HG02642 (cell line): Measurements from ENCODE around the gene TECPR2.

ENCODE experiments used
- ATAC-seq: cut with Tn5 transposase; IDR thresholded peaks from one replicate; pipeline ENCODE4 v1.9.1; 2021; ENCODE audit warnings: mild to moderate bottlenecking; ENCODE audit not compliant: unreplicated experiment, poor library complexity

TECPR2 gene

DNA sequence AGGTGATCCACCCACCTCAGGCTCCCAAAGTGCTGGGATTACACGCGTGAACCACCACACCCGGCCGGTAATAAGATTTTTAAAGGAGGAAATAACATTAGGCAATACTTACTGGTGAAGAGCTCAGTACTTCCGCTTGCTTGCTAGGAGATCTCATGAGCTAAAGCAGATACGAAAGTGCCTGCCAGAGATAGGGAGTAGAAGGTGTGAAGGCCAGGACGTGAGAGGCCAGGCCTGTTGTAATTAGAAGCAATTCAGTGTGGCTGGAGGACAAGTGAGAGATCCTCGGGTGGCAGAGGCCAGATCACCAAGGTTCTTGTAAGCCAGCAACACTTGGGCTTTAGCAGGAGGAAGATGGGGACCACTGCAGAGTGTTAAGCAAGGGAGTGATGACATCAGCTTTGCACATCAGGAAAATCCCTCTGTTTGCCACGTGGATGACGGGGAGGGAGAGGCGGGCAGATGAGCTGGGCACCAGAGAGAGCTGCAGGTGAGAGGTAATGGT lies 7.6 kb downstream of the TECPR2 start:
- ATAC-seq = no peak

DNA sequence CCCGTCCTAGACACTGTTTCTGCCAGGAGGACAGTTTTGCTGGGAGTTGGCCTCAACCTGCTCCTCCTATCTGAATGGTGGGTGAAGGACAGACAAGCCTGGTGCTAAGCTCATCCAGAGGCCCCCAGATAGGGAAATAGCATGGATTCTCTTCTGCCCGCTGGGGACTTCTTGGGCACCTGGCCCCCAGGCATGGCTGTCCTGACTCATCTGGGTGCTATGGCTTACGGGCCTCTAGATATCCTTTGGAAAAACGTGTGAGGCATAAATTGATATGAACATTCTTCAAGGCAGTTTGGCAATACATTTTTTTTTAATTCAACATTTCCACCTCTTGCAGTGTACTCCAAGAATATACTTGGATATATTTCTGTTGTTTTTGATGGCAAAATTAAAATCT lies 8.6 kb downstream of the TECPR2 start:
- ATAC-seq = no peak

DNA sequence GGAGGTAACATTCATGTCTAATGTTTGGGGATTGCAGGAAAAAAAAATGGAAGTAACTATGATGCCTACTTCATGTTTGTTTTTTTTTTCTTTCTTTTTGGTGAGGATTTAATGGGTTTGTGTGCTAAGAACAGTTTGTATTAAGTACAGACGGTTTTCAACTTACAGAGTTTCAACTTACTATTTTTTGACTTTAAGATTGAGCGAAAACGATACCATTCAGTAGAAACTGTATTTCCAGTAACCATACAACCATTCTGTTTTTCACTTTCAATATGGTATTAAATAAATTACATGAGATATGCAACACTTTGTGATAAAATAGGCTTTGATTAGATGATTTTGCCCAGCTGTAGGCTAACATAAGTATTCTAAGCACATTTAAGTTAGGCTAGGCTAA lies 10.4 kb downstream of the TECPR2 start:
- no peak for ATAC-seq

DNA sequence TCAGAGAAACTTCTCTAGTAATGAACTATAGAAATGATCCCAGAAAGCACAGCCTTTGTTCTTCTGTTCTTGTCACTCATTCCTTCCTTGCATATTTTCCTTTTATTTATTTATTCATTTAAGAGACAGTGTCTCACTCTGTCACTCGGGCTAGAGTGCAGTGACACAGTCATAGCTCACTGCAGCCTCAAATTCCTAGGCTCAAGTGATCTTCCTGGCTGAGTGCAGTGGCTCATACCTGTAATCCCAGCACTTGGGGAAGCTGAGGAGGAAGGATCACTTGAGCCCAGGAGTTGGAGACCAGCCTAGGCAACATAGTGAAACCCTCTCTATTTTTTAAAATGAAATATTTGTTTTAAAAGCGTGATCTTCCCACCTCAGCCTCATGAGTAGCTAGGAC lies 11.5 kb downstream of the TECPR2 start:
- no peak for ATAC-seq

DNA sequence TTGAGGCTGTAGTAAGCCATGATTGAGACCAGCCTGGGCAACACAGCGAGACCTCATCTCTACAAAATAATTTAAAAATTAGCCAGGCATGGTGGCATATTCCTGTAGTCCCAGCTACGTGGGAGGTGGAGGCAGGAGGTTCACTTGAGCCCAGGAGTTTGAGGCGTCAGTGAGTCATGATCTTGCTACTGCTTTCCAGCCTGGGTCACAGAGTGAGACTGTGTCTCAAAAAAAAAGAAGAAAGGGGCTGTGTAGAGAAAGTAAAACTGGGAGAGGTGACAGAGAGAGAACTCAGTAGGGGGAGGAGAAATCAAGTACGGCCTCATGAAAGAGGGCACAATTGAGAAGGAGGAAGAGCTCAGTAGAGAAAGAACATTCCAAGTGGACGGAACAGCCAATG lies 12.4 kb downstream of the TECPR2 start:
- no peak for ATAC-seq

DNA sequence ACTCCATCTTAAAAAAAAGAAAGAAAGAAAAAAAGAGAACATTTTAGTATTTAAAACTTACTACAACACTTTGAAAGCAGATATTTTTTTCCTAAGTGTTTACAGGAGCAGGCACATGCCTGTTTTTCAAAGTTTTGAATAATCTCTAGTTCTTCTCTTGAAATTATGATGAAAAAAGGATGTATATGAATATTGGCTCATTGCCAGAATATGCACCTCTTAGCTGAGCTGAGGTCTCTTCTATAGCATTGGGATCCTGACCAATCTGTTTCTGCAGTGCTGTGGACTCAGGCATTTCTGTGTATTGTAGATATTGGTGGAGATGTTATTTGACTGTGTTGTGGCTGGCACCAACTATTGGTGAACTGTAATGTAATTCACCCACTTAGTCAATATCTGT lies 15.0 kb downstream of the TECPR2 start:
- no peak for ATAC-seq

DNA sequence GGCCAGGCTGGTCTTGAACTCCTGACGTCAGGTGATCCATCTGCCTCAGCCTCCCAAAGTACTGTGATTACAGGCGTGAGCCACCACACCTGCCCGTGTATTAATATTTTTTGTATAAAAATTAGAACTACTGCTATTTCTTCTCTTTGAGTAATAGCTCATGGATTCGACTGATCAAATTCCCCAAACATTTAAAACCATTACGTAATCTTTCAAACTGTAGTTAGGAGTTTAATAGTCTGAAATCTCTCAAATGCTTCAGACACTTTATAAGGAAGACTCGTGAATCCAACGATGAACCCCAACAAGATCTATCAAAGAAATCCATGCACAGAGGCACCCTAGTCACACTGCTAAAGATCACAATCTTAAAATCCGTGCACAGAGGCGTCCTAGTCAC lies 16.1 kb downstream of the TECPR2 start:
- ATAC-seq = no peak

DNA sequence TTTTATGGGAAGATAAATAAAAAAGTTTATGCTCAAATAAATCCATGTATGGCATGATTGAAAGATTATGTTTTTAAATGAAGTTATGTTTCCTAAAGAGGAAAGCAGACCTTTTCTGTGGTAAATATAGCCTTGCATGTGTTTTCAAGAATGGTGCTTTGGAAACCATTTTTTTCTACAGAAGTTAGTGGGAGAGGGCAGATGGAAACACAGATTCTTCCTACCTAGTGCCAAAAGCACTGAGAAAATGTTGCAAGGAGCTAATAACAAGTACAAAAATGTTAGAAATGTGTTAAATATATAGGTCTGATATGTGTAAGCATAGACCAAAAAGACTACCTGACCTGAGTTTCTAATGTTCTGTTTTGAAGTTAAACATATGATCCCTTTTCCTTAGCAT lies 24.3 kb downstream of the TECPR2 start:
- no peak for ATAC-seq

DNA sequence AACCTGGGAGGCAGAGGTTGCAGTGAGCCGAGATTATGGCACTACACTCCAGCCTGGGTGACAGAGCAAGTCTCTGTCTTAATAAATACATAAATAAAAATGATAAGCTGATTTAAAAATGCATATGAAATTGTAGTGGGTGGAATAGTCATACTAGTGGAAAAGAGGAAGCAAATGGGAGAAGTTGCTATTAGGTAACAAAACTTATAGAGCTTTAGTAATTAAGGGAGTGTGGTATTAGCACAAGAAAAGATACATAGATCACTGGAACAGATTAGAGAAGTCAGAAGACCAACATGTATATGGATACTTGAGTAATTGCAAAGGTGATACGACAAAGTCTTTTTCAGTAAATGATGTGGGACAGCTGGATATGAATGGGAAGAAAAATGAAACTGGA lies 26.5 kb downstream of the TECPR2 start:
- no peak for ATAC-seq

DNA sequence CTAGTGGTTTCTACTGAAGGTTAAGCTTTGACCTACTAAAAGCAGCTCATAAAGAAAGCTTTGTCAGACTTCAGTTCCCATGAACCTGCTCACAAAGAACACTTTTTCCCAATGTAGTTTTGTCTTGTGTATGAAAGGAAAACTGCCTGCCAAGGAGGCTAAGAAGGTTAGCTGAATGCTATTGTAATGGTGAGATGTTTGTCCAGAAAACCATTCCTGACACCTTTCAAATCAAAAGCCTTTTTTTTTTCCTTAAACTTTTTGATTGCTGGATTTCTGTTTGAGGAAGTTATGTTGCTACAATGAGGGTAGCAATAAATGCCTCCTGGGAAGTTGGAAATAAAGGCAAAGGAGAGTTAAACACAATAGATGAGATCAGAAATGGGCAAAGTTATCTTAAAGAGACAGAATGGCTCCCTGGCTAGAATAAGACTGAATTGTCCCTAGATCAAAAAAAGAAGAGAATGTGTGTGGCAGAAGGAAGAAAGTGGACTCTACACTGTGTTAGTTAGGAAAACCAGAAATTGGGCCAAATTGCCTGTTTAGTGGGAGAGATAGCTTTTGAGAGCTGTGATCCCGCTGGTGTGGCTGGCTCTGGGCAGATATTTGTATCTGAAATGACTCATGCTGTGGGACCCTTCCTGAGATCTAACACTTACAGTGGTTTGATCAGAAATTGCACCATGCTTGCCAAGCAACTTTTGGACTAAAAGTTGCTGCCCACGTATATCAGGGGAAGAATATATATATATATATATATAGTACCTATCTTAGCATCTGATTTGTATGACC lies 27.5 kb downstream of the TECPR2 start:
- no peak for ATAC-seq

DNA sequence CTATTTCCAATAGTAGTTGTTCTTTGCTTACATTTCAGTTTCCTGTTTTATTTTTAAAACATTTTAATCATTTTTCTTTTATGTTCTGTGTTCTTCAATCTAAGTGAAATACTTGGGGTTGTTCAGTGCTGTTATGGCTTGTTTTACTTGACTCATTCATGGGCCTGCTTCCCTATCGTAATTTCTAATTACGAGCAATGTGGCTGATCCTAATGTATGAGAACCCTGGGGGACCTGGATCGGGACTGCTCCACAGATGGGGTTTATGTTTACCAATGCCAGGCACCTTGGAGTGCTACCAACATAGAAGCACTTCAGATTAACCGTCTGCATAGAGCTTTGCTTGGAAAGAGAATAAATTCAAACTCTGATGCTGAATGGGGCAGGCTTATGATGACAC lies 29.8 kb downstream of the TECPR2 start:
- no peak for ATAC-seq

DNA sequence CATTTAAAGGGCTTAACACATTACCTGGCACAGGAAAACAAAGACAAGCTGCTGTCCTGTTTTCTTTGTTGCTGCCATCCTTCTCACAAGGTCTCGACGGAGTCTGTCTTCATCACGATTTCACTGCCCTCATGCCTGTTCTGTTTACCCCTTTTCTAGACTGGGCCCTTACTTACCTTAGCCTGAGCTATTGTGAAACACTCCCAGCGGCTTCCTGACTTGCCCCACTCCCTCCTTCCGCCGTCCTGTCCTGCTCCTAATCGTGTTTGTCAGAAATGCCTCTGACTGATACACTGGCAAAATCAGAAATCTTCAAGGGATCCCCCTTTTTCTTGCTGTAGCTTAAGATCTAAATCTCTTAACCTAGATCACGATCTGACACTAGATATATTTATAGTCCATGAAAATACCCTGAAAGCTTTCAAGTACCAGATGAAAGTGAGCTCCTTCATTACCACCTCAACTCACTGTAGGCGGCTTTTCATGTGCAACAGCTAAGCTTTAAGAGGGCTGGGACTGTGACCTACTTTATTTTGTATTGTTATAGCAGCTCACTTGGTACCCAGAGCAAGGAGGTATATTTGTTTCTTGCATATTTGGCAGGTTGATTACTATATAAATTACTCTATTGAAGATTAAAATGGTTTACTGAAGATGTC lies 32.1 kb downstream of the TECPR2 start:
- no peak for ATAC-seq

DNA sequence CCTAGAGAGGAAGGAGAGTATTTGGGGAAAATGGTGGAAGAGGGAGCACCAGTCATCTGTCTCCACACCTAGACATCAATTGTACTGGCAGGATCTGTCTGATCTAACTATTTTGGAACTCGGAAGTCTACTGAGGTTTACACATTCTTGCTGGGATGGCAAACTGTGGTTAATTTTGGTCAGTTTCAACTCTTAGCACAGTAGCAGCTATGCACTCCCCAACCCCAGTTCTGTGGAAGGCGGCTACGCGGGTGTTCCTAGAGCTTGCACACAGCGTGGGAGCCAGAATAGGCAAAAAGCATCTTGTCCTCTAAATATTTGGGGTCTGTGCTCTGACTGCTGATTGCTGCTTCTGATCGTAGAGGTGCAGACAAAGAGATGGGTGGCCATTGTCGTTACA lies 33.8 kb downstream of the TECPR2 start:
- no peak for ATAC-seq

DNA sequence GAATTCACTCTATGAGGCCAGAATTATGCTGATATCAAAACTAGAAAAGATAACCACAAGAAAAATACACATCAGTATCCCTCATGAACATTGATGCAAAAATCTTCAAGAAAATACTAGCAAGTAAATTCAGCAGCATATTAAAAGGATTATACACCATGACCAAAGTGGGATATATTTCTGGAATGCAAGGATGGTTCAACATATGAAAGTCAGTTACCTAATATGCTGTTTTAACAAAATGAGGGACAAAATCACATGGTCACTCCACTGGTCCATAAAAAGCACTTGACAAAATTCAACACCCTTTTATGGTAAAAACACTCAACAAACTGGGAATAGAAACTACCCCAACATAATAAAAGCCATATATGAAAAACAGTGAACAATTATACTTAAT lies 40.3 kb downstream of the TECPR2 start:
- no peak for ATAC-seq

DNA sequence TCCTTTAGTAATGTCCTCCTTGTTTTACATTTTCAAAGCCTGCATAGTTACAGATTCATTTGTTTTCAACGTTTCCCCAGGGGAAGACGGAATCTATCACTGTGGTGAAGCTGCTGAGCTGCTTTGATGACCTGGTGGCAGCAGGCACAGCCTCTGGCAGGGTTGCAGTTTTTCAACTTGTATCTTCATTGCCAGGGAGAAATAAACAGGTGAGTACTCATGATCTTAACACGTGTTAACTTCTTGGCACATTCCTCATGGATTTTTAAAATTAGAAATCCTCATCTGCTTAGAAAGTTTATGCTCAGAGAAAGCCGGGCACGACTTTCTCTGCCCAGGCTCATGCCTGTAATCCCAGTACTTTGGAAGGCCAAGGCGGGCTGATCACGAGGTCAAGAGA lies 44.5 kb downstream of the TECPR2 start:
- no peak for ATAC-seq

DNA sequence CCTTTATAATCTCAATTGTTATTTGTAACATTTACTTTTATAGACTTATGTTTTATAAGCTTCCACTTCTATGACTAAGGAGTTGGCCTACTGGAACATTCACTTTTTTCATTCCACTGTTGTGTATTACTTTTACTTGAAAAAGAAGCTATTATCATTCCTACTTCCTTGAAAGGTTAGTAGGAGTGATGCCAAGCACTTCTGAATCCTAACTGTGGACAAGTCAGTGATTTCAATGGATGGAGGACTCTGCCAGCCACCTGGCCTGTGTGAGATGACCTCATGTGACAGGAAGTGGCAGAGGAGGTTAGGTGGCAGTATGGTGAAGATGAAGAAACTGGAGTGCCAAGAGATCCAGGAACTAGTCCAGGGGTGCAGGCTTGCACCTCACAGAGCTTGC lies 46.0 kb downstream of the TECPR2 start:
- no peak for ATAC-seq

DNA sequence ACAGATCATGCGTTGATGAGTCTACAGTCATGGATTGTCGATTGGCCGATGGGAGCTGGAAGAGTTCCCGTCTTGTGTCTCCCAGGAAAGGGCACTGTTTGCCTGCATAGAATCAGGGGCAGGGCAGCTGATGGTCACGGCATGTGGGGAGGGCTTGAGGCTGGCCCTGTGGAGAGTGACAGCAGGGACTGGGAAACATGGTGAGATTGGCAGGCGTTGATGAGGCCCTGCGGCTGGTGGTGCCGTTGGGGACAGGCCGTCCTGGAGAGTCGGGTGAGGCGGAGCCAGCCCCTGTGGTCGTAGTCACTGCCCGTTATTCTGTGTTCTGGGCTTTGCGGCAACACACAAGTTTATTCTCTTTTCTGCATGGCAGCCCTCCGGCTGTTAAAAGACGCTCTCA lies 52.9 kb downstream of the TECPR2 start:
- no peak for ATAC-seq

DNA sequence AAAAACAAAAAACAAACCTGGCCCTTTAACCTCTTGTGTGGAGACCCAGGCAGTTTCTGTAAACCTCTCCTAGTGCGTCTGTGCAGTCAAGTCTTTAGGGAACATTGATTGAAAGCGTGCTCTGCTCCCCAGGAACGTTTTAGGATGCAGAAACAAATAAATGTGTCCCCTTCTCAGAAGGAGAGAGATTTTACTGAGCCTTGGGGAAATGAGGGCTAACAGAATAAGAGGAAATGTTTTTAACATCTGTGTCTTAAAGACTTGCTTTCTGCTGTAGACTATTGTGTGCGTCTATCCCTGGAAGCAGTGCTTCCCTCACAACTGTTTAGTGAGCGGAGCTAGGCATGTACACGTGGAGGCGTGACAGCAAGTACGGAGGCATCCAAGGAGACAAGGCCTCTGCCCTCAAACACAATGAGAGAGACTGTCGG lies 54.3 kb downstream of the TECPR2 start:
- no peak for ATAC-seq

DNA sequence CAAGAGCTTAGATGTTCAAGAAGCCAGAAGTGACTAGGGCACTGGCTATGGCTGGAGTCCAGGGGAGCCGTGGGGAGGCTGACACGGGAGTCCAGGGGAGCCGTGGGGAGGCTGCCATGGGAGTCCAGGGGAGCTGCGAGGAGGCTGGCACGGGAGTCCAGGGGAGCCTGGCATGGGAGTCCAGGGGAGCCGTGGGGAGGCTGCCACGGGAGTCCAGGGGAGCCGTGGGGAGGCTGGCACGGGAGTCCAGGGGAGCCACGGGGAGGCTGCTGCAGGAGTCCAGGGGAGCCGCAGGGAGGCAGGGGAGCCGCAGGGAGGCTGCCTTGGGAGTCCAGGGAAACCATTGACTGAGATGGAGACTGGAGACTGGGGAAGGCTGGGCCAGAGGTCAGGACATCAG lies 54.9 kb downstream of the TECPR2 start:
- ATAC-seq = no peak

DNA sequence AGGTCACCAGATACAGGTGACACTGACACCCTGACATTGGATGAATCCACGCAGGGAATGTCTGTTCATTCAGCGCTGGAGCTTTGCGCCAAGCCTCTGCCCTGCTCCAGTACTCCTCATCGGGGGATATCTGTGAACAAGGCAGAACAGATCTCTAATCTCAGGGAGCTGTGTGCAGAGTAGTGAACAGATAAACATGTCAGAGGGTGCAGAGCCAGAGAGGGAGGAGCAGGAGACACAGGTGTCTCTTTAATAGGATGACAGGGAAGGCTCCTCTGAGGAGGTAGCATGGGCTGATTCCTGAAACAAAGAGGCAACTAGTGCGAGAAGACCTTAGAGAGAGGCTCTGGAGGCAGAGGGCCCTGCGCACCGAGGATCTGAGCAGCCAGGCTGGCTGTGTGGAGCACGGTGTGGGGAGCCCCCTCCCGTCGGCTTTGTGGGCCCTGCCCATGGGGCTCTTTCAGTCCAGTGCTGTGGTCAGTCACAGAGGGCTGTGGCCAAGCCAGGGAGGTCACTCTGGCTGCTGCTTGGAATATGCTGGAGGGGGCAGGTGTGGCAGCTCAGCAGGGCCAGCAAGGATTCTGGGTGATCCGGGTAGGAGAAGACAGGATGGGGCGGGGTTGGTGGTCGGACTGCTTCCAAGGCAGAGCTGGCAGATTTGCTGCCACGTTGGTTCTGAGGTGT lies 55.6 kb downstream of the TECPR2 start:
- ATAC-seq = no peak

DNA sequence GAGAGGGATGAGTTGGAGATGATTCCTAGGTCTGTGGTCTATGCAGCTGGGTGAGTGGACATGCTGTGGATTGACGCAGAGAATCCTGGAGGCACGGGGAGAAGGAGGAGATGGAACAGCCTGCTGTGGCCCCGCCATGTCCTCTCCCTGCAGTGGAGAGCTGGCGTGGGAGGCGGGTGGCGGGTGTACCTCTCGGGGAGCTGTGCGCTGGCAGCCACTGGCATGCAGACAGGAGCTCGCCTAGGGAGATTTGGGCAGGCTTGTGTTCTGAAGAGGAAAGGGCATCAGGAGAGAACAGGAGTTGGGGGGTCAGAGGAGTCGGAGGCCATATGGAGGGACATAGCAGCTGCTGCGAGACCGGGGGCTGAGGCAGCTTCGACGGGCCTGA lies 56.1 kb downstream of the TECPR2 start:
- no peak for ATAC-seq
